ENCODE measurements around the gene SH3PXD2B.

DNA sequence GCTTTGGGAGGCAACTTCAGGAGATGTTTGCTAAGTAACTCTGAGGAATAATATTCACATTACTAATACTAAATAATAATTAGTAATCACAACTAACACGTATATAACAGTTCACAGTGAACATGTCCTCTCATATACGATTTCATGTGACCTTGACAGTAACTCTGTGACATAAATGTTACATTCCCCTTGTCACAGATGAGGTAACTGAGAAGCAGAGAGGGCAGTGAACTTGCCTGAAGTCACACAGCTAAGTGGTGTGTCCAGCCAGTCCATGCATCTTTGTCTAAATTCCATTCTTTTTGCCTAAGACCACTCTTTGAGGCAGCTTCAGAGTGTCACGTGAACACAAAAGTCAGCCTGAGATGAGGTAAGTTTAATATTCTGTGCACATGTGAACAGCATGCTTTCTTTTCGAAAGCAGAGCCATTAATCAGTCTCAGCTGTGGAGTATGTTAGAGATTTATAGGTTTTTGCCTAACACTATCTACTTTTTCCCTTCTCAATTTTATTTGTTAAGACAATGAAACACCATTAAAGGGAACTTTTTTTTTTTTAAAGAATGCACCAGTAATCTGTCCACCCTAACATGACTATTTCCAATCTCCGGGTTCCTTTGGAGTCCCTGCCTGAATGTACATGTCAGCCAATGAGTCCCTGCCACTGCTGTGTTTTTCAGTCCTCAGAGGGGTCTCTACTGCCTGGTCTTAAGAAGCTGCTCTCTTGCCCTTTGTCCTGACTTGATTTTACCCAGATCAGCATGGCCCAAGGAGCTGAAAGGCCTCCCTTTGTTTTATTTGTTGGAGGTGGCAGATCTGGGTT lies 43.5 kb downstream of the SH3PXD2B start:
- TF ChIP-seq, protein P1, sequence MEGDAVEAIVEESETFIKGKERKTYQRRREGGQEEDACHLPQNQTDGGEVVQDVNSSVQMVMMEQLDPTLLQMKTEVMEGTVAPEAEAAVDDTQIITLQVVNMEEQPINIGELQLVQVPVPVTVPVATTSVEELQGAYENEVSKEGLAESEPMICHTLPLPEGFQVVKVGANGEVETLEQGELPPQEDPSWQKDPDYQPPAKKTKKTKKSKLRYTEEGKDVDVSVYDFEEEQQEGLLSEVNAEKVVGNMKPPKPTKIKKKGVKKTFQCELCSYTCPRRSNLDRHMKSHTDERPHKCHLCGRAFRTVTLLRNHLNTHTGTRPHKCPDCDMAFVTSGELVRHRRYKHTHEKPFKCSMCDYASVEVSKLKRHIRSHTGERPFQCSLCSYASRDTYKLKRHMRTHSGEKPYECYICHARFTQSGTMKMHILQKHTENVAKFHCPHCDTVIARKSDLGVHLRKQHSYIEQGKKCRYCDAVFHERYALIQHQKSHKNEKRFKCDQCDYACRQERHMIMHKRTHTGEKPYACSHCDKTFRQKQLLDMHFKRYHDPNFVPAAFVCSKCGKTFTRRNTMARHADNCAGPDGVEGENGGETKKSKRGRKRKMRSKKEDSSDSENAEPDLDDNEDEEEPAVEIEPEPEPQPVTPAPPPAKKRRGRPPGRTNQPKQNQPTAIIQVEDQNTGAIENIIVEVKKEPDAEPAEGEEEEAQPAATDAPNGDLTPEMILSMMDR (CRISPR knock-in tag; IDR thresholded peaks at IDR 0.05), result no peak
- no peak for TF ChIP-seq ZNF263 (CRISPR knock-in tag; IDR thresholded peaks at IDR 0.05)
- TF ChIP-seq ZNF746 (CRISPR knock-in tag; IDR thresholded peaks at IDR 0.05), result no peak
- TF ChIP-seq TAF1 (CRISPR knock-in tag; IDR thresholded peaks at IDR 0.05), result no peak
- TF ChIP-seq ZC3H4 (CRISPR knock-in tag; IDR thresholded peaks at IDR 0.05; ENCODE audit: borderline replicate concordance), result no peak
